ENCODE data around the gene LPCAT1. TPM values are rescaled to one million over a fixed set of nuclear protein-coding genes. Genes with fewer than 3 reads are reported as not detected.

The LPCAT1 gene
- total RNA-seq, 2 donors from 2014 or later = 78.5 to 124 TPM

GRCh38 chr5:1500411-1501091, 23.2 kb downstream of the LPCAT1 start:
- no peak for TF ChIP-seq CTCF (conservative IDR thresholded peaks at IDR 0.05)
- Histone ChIP-seq H3K4me1 (ENCODE audit: control insufficient read depth, insufficient read depth, low read length) (no peaks in the 10 kb centered on the region), H3K9me3 (ENCODE audit: control insufficient read depth, low read length) (no peaks in the 10 kb centered on the region), H3K27me3 (ENCODE audit: control insufficient read depth, insufficient read depth, low read length, poor library complexity, severe bottlenecking) (no peaks in the 10 kb centered on the region), H3K36me3 (ENCODE audit: control insufficient read depth, insufficient read depth, low read length) (peaks cover 24% of the 10 kb centered on the region), H3K9ac (ENCODE audit: extremely low read depth, low read length, poor library complexity, severe bottlenecking) (no peak overlapping the region), H3K27ac (ENCODE audit: low read depth, low read length) (no peak overlapping the region), H3K4me3 (ENCODE audit: low read length) (no peak overlapping the region)
- H3K36me3 Mint-ChIP-seq (ENCODE audit: low read depth) = peaks cover 23% of the 10 kb centered on the region
- DNase-seq = no peak
- no peak overlapping the region for H3K4me3 Mint-ChIP-seq
- peaks cover 11% of the 10 kb centered on the region for H3K4me1 Mint-ChIP-seq
- H3K9me3 Mint-ChIP-seq = no peaks in the 10 kb centered on the region
- H3K27me3 Mint-ChIP-seq (ENCODE audit: insufficient read depth) = no peaks in the 10 kb centered on the region
- no peak overlapping the region for H3K27ac Mint-ChIP-seq
- 95% methylated on average over 8 to 16 of the region's 16 CpGs for WGBS, 2 experiments (ENCODE audit: insufficient coverage in 1 of 2, insufficient read length in 1 of 2)

- Histone ChIP-seq H3K27ac (ENCODE audit: low read depth, low read length) (no peak overlapping the region), H3K9me3 (ENCODE audit: control insufficient read depth, low read length) (no peaks in the 10 kb centered on the region), H3K4me3 (ENCODE audit: low read length) (no peak overlapping the region), H3K4me1 (ENCODE audit: control insufficient read depth, insufficient read depth, low read length) (no peaks in the 10 kb centered on the region), H3K27me3 (ENCODE audit: control insufficient read depth, insufficient read depth, low read length, poor library complexity, severe bottlenecking) (no peaks in the 10 kb centered on the region), H3K36me3 (ENCODE audit: control insufficient read depth, insufficient read depth, low read length) (peaks cover 26% of the 10 kb centered on the region), H3K9ac (ENCODE audit: extremely low read depth, low read length, poor library complexity, severe bottlenecking) (no peak overlapping the region)
- H3K27ac Mint-ChIP-seq = no peak overlapping the region
- H3K27me3 Mint-ChIP-seq (ENCODE audit: insufficient read depth) = no peaks in the 10 kb centered on the region
- H3K4me1 Mint-ChIP-seq = peaks cover 10% of the 10 kb centered on the region
- DNase-seq = no peak
- TF ChIP-seq CTCF (conservative IDR thresholded peaks at IDR 0.05) = no peak
- H3K36me3 Mint-ChIP-seq (ENCODE audit: low read depth) = peaks cover 23% of the 10 kb centered on the region
- WGBS, 2 experiments (ENCODE audit: insufficient coverage in 1 of 2, insufficient read length in 1 of 2) = 93 to 97% methylated on average over 9 to 10 of the region's 10 CpGs
- H3K4me3 Mint-ChIP-seq = no peak overlapping the region
- no peaks in the 10 kb centered on the region for H3K9me3 Mint-ChIP-seq
Observed at GRCh38 chr5:1499851-1500250, 23.9 kb downstream of the LPCAT1 start.

GRCh38 chr5:1498623-1499416, 24.9 kb downstream of the LPCAT1 start:
- Histone ChIP-seq H3K9me3 (ENCODE audit: control insufficient read depth, low read length) (no peaks in the 10 kb centered on the region), H3K4me3 (ENCODE audit: low read length) (no peak overlapping the region), H3K36me3 (ENCODE audit: control insufficient read depth, insufficient read depth, low read length) (peaks cover 26% of the 10 kb centered on the region), H3K9ac (ENCODE audit: extremely low read depth, low read length, poor library complexity, severe bottlenecking) (no peak overlapping the region), H3K4me1 (ENCODE audit: control insufficient read depth, insufficient read depth, low read length) (no peaks in the 10 kb centered on the region), H3K27ac (ENCODE audit: low read depth, low read length) (no peak overlapping the region), H3K27me3 (ENCODE audit: control insufficient read depth, insufficient read depth, low read length, poor library complexity, severe bottlenecking) (no peaks in the 10 kb centered on the region)
- Mint-ChIP-seq H3K4me1 (peaks cover 9% of the 10 kb centered on the region), H3K27ac (no peak overlapping the region), H3K9me3 (no peaks in the 10 kb centered on the region), H3K36me3 (ENCODE audit: low read depth) (peaks cover 26% of the 10 kb centered on the region), H3K27me3 (ENCODE audit: insufficient read depth) (no peaks in the 10 kb centered on the region), H3K4me3 (no peak overlapping the region)
- 83 to 94% methylated on average over 13 to 17 of the region's 17 CpGs for WGBS, 2 experiments (ENCODE audit: insufficient coverage in 1 of 2, insufficient read length in 1 of 2)
- no peak for TF ChIP-seq CTCF (conservative IDR thresholded peaks at IDR 0.05)
- no peak for DNase-seq

All from endodermal cell (in vitro differentiated cells).